Measurements from ENCODE around the gene IL16.

IL16 gene

GRCh38 chr15:81242778-81243177, 46.1 kb downstream of the IL16 start:
- no peak for TF ChIP-seq ZNF274 (IDR thresholded peaks at IDR 0.05; ENCODE audit: low read depth, low read length)

GRCh38 chr15:81244306-81244705, 47.6 kb downstream of the IL16 start:
- TF ChIP-seq ZNF274 (IDR thresholded peaks at IDR 0.05; ENCODE audit: low read depth, low read length), result no peak
- H3K4me3 ChIP-seq (ENCODE audit: low read length), result no peak overlapping the region

More at GRCh38 chr15:81242778-81243177, 46.1 kb downstream of the IL16 start:
- H3K4me3 ChIP-seq (ENCODE audit: low read length), result no peak overlapping the region

- no peak overlapping the region for H3K4me3 ChIP-seq (ENCODE audit: low read length)
- no peak for TF ChIP-seq ZNF274 (IDR thresholded peaks at IDR 0.05; ENCODE audit: low read depth, low read length)
Measured at GRCh38 chr15:81253846-81254245, 57.2 kb downstream of the IL16 start.

- TF ChIP-seq ZNF274 (IDR thresholded peaks at IDR 0.05; ENCODE audit: low read depth, low read length), result no peak
- H3K4me3 ChIP-seq (ENCODE audit: low read length), result no peak overlapping the region
Measured at GRCh38 chr15:81254277-81254915, 57.7 kb downstream of the IL16 start.

GRCh38 chr15:81254916-81255290, 58.2 kb downstream of the IL16 start:
- no peak for TF ChIP-seq ZNF274 (IDR thresholded peaks at IDR 0.05; ENCODE audit: low read depth, low read length)
- no peak overlapping the region for H3K4me3 ChIP-seq (ENCODE audit: low read length)

- no peak overlapping the region for H3K4me3 ChIP-seq (ENCODE audit: low read length)
- no peak for TF ChIP-seq ZNF274 (IDR thresholded peaks at IDR 0.05; ENCODE audit: low read depth, low read length)
Measured at GRCh38 chr15:81255315-81255957, 58.8 kb downstream of the IL16 start.

- TF ChIP-seq ZNF274 (IDR thresholded peaks at IDR 0.05; ENCODE audit: low read depth, low read length), result no peak
- H3K4me3 ChIP-seq (ENCODE audit: low read length), result no peak overlapping the region
Measured at GRCh38 chr15:81255958-81256320, 59.3 kb downstream of the IL16 start.

GRCh38 chr15:81256916-81257315, 60.2 kb downstream of the IL16 start:
- no peak overlapping the region for H3K4me3 ChIP-seq (ENCODE audit: low read length)
- TF ChIP-seq ZNF274 (IDR thresholded peaks at IDR 0.05; ENCODE audit: low read depth, low read length), result no peak

- no peak for TF ChIP-seq ZNF274 (IDR thresholded peaks at IDR 0.05; ENCODE audit: low read depth, low read length)
- H3K4me3 ChIP-seq (ENCODE audit: low read length), result no peak overlapping the region
Measured at GRCh38 chr15:81257435-81257834, 60.8 kb downstream of the IL16 start.

- no peak overlapping the region for H3K4me3 ChIP-seq (ENCODE audit: low read length)
- TF ChIP-seq ZNF274 (IDR thresholded peaks at IDR 0.05; ENCODE audit: low read depth, low read length), result no peak
Measured at GRCh38 chr15:81258455-81258854, 61.8 kb downstream of the IL16 start.

GRCh38 chr15:81259760-81260298, 63.1 kb downstream of the IL16 start:
- no peak overlapping the region for H3K4me3 ChIP-seq (ENCODE audit: low read length)
- TF ChIP-seq ZNF274 (IDR thresholded peaks at IDR 0.05; ENCODE audit: low read depth, low read length), result no peak

GRCh38 chr15:81261172-81261811, 64.6 kb downstream of the IL16 start:
- no peak for TF ChIP-seq ZNF274 (IDR thresholded peaks at IDR 0.05; ENCODE audit: low read depth, low read length)
- no peak overlapping the region for H3K4me3 ChIP-seq (ENCODE audit: low read length)

- TF ChIP-seq ZNF274 (IDR thresholded peaks at IDR 0.05; ENCODE audit: low read depth, low read length), result no peak
- H3K4me3 ChIP-seq (ENCODE audit: low read length), result no peak overlapping the region
Measured at GRCh38 chr15:81263477-81263876, 66.8 kb downstream of the IL16 start.

GRCh38 chr15:81264072-81264857, 67.6 kb downstream of the IL16 start:
- TF ChIP-seq ZNF274 (IDR thresholded peaks at IDR 0.05; ENCODE audit: low read depth, low read length), result no peak
- no peak overlapping the region for H3K4me3 ChIP-seq (ENCODE audit: low read length)
